A673 (cell line): ENCODE data around the gene MBLAC1.

Experiments used
- EZH2 ChIP-seq: fragments of 200-600 bp; sonication (generic); IDR thresholded peaks from 2 replicates; pipeline ENCODE4 v1.6.1; 2017; ENCODE audit warnings: borderline replicate concordance, low read depth, mild to moderate bottlenecking, mixed read lengths, antibody characterized with exemption, low read length; ENCODE audit not compliant: poor library complexity, severe bottlenecking
- TF ChIP-seq, protein P1 (sequence below): fragments of 300-800, 200-600 bp; sonication (generic); conservative IDR thresholded peaks from 2 replicates; pipeline ENCODE4 v1.5.1; 2017; ENCODE audit warnings: low read depth, mild to moderate bottlenecking, antibody characterized with exemption, low read length, moderate library complexity, mixed read lengths

DNA sequence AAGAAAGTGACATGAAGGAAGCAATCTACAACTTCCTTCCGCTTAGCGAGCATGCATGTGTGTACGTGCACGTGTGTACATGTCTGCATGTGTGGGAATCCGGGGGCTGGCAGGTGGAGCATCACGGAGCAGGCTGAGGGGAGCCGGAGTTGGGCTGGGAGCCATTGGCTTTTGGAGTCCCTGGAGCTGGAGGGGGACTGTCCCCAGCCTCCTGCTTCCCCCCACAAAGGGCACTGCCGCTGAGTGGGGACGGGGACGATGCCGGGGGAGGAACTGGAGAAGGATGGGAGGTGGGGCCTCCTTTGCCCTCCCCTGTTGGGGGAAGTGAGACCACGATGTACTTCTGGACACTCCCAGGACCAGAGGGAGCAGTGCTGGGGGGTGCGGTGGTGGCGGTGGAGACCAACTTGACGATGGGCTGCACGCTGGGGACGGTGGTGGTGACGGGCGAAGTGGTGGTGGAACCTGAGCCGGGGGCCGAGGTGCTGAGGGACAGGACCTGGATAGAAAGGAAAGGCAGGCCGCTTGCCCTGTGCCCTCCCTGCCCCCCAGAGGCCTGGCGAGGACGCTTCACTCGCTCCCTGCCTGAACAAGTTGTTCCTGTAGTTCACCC, 19.5 kb upstream of the MBLAC1 start:
- TF ChIP-seq, protein P1, sequence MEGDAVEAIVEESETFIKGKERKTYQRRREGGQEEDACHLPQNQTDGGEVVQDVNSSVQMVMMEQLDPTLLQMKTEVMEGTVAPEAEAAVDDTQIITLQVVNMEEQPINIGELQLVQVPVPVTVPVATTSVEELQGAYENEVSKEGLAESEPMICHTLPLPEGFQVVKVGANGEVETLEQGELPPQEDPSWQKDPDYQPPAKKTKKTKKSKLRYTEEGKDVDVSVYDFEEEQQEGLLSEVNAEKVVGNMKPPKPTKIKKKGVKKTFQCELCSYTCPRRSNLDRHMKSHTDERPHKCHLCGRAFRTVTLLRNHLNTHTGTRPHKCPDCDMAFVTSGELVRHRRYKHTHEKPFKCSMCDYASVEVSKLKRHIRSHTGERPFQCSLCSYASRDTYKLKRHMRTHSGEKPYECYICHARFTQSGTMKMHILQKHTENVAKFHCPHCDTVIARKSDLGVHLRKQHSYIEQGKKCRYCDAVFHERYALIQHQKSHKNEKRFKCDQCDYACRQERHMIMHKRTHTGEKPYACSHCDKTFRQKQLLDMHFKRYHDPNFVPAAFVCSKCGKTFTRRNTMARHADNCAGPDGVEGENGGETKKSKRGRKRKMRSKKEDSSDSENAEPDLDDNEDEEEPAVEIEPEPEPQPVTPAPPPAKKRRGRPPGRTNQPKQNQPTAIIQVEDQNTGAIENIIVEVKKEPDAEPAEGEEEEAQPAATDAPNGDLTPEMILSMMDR, result no peak
- no peak for TF ChIP-seq EZH2
